HG02870 (cell line): ENCODE results near the gene BIRC7.

Experiments
- ATAC-seq: cut with Tn5 transposase; IDR thresholded peaks from one replicate; pipeline ENCODE4 v1.9.1; 2021; ENCODE audit warnings: mild to moderate bottlenecking, moderate library complexity; ENCODE audit not compliant: unreplicated experiment

Gene BIRC7

GRCh38 chr20:63262836-63263235 is 27.1 kb downstream of the BIRC7 start:
- no peak for ATAC-seq

- no peak for ATAC-seq
Observed at GRCh38 chr20:63264000-63264399, 28.3 kb downstream of the BIRC7 start.

GRCh38 chr20:63264519-63264918 is 28.8 kb downstream of the BIRC7 start:
- no peak for ATAC-seq

GRCh38 chr20:63265891-63266515 is 30.3 kb downstream of the BIRC7 start:
- no peak for ATAC-seq

- no peak for ATAC-seq
Observed at GRCh38 chr20:63267691-63268090, 32.0 kb downstream of the BIRC7 start.

- ATAC-seq, result no peak
Observed at GRCh38 chr20:63268256-63268655, 32.6 kb downstream of the BIRC7 start.

GRCh38 chr20:63268671-63269439 is 33.1 kb downstream of the BIRC7 start:
- no peak for ATAC-seq

GRCh38 chr20:63269724-63270123 is 34.0 kb downstream of the BIRC7 start:
- ATAC-seq, result no peak

GRCh38 chr20:63270606-63271325 is 35.1 kb downstream of the BIRC7 start:
- ATAC-seq, result no peak

GRCh38 chr20:63272105-63273058 is 36.7 kb downstream of the BIRC7 start, which contains the start of gene ARFGAP1:
Gene ARFGAP1, plus strand, starts transcription at chr20:63272813. Its CDS starts 2,768 bp downstream, at chr20:63275581.
- ATAC-seq, result peak; percentile 84

GRCh38 chr20:63273059-63273579 is 37.4 kb downstream of the BIRC7 start:
- ATAC-seq, result no peak

- no peak for ATAC-seq
Observed at GRCh38 chr20:63273635-63274380, 38.1 kb downstream of the BIRC7 start.

- ATAC-seq, result no peak
Observed at GRCh38 chr20:63274381-63275228, 38.9 kb downstream of the BIRC7 start.

GRCh38 chr20:63275825-63276224 is 40.1 kb downstream of the BIRC7 start:
- ATAC-seq, result no peak

GRCh38 chr20:63276956-63277355 is 41.3 kb downstream of the BIRC7 start:
- no peak for ATAC-seq

- no peak for ATAC-seq
Observed at GRCh38 chr20:63277466-63278272, 42.0 kb downstream of the BIRC7 start.

GRCh38 chr20:63278661-63279060 is 43.0 kb downstream of the BIRC7 start:
- ATAC-seq, result no peak

- ATAC-seq, result no peak
Observed at GRCh38 chr20:63279931-63280330, 44.2 kb downstream of the BIRC7 start.
